GM18520 (cell line): ENCODE data around the gene SPINK4.
A peak's percentile ranks its signal among the peaks of the same experiment; 100 is the strongest.

Experiments
- ATAC-seq: cut with Tn5 transposase; IDR thresholded peaks from one replicate; pipeline ENCODE4 v1.9.1; 2021; ENCODE audit not compliant: unreplicated experiment

Gene SPINK4

GRCh38 chr9:33256236-33256635 is 16.3 kb downstream of the SPINK4 start:
- ATAC-seq: no peak

DNA sequence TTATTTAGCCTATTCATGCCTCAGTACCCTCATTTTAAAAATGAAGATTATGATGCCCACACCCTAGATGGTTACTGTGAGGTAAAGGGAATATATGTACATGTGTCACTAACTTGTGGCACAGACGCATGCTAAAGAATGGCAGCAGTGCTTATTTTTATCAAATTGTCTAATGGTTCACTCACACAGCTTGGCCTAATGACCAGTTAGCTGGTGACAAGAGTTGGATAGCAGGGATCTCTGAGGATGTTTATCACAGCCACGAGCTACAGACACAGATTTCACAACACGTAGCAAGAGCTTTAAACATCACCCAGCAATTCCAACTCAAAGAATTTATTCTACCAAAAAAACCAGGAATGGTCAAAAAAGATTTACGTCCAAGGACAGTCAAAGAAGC is 17.3 kb downstream of the SPINK4 start:
- ATAC-seq: no peak

DNA sequence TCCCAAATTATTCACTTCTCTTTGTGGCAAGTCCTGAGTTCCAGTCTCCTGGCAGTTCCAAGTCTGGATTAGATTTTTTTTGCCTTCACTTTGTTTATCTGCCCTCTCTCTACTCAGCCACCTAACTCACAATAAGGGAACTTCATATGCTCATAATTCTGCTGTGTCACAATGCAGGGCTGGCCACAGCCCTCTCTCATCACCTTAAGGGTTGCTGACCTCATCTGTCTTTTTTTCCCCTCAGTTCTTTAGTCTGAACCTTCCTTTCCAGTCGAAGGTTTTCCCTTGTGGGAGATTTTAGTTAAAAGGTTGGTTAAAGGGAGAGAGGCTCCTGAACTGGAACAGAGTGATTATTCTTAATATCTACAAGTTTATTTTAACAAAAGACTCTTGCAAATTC is 20.4 kb downstream of the SPINK4 start:
- ATAC-seq: no peak

DNA sequence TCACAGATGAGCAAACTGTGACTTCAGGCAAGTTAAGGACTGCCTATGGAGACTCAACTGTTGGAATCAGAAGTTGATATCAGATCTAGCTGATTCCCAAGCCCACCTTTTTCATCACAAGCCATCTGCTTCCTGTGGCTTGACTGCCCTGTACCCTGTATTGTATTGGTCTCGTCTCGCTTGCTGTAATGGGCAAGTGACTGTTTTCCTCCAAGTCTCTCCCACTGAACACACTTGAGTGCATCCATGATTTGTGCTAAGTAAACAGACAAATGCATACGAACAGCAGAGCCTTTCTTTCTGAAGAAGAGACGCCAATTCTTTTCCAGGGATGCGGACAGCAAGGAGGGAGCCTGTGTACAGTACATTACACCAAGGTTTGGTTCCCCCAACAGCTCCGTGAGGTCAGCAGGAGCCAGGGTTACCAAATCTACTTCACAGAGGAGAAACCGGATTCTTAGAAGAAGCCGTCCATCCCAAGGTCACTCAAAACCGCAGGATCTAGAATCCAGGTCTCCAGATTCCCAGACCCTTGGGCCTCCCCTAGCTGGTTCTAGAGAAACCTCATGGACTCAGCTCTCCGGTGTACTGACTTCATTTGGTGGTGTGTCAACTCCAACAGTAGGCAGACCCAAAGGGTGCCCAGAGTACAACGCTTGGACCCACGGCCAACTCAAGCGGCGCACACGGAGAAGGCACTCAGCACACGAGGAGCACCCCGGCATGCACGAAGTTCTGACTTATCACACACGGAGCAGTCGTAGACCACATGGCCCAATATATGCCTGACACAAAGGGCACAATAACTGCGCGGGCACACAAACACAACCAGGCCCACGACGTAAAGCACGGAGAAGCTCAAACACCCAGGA is 23.4 kb downstream of the SPINK4 start:
- no peak for ATAC-seq

DNA sequence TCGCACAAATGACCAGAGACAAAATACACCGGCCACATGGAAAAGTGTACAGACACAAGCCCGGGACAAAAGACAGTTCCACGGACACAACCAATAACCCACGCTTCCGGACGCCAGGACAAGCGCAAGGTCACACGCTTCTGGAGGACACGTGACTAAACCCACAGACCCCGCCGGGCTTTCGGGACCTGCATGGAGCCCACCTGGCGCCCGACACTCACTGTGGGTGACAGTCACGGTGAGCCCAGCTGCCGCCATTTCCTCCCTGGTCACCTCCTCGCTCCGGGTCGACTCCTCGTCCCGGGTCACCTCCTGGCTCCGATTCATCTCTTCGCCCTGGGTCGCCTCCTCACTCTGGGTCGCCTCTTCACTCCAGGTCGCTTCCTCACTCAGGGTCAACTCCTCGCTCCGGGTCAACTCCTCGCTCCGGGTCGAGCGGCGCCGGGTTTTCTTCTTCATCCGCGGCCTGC is 24.1 kb downstream of the SPINK4 start:
- peak; percentile 8 for ATAC-seq

- peak; percentile 81 for ATAC-seq
Observed at GRCh38 chr9:33264473-33265177, 24.7 kb downstream of the SPINK4 start, which contains the start of the genes BAG1 and CHMP5. BAG1 (minus strand) TSS chr9:33264708. CHMP5 (plus strand) TSS chr9:33265049; CDS start chr9:33265079, 30 bp downstream.

- ATAC-seq: no peak
Observed at GRCh38 chr9:33265211-33265865, 25.4 kb downstream of the SPINK4 start.

DNA sequence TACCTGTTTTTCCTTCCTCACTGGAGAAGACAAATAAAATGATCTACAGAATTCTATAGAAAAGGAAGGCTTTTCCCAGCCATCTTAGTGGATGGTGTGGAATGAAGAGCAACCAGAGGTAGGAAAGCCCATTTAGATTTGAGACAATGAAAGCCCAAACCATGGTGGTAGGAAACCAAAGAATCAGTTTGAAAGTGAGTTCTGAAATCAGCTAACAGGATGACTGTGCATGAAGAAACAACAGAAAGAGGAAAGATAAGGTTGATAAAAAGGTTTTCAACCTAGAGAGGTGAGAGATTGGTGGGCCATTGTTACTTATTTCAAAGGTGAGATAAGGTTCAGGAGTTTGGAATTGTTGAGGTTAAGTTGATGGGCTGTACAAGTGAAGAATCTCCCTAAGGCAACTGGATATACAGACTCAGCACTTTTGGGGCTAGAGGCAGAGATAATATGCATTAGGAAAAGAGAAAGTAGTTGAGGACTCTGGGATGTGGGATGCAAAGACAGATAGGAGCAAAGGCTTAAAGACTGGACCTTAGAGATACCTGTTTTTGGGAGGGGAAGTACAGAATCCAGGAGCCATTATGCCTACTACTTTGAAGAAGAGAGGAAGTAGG is 27.3 kb downstream of the SPINK4 start:
- no peak for ATAC-seq

GRCh38 chr9:33270146-33270545 is 30.2 kb downstream of the SPINK4 start:
- ATAC-seq: no peak

DNA sequence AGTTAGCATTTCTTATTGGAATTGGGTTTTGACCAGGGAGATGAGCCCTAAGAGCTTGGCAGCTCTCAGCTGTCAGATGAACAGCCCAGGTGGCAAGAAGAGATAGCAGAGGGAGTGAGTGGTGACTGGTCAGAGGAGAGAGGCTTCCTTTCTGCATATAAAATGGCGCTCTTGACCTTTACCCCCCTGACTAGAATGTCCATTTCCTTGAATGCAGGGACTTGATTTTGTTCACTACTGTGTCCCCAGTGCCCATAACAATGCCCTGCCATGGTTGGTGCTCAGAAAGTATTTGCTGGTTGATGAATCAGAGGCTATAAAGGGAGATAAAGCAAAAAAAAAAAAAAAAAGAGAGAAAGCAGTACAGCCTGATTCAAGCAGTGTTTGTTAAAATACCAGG is 32.1 kb downstream of the SPINK4 start:
- no peak for ATAC-seq

DNA sequence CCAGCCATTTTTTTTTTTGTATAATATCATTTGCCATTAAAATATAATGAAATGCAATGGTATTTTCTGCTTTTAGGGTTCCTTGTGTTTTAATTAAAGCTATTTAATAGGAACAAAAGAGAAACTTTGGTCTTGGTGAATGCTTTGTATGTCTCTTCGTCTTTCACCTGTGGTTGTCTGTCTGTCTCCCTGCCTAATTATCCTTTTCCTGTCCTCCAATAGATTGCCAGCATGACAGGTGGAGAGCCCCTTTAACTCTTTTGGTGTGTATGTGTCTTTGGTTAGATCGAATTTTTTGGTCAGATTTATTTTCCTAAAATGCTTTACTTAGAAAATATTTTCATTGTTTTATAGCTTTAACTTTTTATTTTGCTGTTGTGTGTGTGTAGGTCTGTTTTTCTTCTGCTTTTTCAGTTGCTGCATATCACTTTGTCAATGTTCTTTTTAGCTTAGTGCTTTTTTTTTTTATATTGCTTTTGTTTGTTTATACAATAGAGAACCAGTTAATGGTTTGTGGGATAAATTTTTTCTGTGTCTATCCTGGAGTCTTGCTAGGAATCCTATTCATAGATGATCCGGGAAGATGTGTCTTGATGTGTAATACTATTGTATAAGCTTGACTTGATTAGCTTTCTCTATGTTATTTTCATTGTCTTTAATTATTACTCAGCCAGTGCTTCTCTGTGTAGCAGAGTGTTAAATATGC is 33.5 kb downstream of the SPINK4 start:
- ATAC-seq: no peak

GRCh38 chr9:33273972-33274328 is 34.0 kb downstream of the SPINK4 start:
- no peak for ATAC-seq

- no peak for ATAC-seq
Observed at GRCh38 chr9:33277484-33277883, 37.5 kb downstream of the SPINK4 start.

DNA sequence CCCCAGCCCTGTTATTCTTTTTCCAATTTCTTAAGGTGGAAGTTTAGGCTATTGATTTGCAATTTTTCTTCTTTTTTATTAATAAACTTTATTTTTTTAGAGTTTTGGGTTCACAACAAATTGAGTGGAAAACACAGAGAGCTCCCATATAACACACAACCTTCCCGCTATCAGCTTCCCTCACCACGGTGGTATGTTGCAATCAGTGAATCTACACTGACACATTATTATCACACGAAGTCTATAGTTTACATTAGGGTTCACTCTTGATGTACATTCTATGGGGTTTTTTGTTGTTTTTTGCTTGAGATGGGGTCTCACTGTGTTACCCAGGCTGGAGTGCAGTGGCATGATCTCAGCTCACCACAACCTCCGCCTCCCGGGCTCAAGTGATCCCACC is 45.5 kb downstream of the SPINK4 start:
- ATAC-seq: no peak

DNA sequence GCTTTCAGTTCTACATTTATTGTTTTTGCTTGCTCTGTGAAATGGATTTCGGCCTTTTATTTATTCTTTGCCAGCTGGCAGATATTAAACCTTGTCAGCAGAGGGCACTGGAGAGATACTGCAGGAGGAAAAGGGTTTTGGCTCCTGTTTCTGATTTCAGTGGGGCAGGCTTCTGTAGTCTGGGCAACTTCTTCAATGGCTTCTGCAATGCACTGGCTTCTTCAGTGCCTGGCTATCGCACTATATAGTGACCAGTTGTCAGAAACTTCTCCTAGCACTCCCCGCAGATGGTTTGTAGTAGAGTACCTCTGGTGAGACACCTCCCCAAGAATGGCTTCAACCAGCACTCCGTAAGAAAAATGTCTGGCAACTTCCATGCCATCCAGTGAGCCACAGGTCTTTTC is 47.1 kb downstream of the SPINK4 start:
- ATAC-seq: no peak

DNA sequence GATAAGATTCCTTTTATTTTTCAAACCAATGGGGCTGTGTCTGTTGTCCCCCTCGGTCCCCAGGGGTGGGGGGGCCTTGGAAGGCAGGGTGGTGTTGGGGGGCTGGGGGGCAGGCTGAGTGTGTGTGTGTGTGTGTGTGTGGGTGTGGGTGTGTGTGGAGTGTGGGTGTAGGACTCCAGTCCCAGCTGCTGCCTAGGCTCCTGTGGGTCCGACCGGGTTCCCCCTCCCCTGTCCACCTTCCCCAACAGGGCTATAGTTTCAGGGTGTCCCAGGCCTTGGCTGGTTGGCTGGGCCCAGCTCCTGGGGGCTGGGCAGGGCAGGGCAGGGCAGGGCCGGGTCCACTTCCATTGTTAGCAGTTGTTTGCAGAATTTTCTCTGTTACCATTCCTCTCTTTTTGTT is 48.3 kb downstream of the SPINK4 start:
- no peak for ATAC-seq

GRCh38 chr9:33288828-33289483 is 49.0 kb downstream of the SPINK4 start:
- ATAC-seq: no peak

- no peak for ATAC-seq
Observed at GRCh38 chr9:33289496-33289895, 49.5 kb downstream of the SPINK4 start.

GRCh38 chr9:33289936-33290246 is 49.9 kb downstream of the SPINK4 start:
- ATAC-seq: no peak
